ENCODE data around the gene KRT83. TPM values are rescaled to one million over a fixed set of nuclear protein-coding genes. Genes with fewer than 3 reads are reported as not detected.

Gene KRT83
- total RNA-seq, 1 donor from 2014 or later = not detected

DNA sequence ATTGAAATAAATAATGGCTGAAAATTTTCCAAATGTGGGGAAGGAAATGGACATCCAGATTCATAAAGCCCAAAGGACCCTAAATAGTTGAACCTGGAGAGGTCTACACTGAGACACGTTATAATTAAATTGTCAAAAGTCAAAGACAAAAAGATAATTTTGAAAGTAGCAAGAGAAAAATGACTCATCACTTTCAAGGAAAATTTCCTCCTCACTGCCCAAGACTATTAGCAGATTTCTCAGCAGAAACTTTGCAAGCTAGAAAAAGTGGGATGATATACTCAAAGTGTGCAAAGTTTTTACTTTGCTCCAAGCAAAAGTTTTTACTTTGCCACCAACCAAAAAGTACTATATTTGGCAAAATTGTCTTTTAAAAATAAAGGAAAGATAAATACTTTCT is 15.9 kb upstream of the KRT83 start:
- DNase-seq (ENCODE audit: low spot score) = no peak
- intact Hi-C loops (cut with DNase I) = no loop called here

DNA sequence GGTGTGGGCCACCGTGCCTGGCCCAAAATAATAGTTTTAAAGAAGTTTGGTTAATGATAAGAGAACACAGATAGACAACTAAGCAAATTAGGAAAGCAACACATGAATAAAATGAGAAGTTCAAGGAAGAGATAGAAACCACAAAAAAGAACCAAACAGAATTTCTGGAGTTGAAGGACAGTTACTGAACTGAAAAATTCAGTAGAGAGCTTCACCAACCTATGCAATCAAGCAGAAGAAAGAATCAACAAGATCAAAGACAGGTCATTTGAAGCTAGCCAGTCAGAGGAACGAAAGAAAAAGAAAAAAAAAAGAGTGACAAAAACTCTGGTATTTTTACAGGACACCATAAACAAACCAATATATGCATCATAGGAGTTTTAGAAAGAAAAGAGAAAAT is 15.4 kb upstream of the KRT83 start:
- intact Hi-C loops (cut with DNase I) = no loop called here
- DNase-seq (ENCODE audit: low spot score) = no peak

DNA sequence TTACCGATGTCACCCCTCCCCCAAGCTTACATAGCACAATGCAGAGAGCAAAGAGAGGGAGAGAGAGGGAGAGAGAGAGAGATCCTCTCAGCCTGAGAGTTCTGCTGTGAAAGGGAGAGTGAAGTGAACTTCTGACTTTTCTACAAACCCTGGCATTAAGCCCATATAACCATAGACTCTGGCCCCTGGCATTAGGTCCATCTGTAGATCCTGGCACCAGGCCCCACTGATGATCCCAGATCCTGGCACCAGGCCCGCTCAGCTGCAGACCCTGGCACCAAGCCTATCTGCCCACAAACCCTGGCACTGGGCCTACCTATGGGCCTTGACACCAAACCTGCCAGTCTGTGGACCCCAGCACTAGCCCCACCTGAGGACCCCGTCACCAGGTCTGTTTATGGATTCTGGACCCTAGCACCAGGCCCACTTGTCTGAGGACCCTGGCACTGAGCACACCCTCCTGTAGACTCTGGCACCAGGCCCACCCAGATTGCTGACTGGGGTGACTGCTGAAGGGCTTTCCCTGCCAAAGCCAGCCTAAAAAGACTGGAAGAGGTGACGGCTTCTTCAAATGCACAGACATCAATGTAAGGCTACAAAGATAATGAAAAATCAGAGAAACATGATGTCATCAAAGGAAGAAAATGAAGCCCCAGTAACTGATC is 14.5 kb upstream of the KRT83 start:
- intact Hi-C loops (cut with DNase I) = no loop called here
- peak; percentile 63 for DNase-seq (ENCODE audit: low spot score)

DNA sequence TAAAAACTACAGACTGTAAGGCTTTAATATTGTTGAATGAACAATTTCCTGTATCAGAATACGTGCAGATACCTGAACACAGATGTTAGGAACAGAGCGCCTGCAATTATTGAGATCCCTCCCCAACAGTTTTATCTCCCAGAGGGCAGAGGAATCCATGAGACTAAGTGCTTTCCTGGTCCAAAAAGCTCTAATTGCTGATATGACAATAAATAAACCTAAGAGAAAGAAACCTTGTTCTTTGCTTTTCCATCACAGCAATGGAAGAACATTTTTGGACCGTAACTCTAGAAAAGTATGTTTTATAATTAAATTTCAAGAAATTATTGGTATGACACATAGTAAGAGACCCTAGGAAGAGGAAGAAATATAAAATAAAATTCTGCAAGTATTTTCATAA is 13.0 kb upstream of the KRT83 start:
- intact Hi-C loops (cut with DNase I) = no loop called here
- no peak for DNase-seq (ENCODE audit: low spot score)

DNA sequence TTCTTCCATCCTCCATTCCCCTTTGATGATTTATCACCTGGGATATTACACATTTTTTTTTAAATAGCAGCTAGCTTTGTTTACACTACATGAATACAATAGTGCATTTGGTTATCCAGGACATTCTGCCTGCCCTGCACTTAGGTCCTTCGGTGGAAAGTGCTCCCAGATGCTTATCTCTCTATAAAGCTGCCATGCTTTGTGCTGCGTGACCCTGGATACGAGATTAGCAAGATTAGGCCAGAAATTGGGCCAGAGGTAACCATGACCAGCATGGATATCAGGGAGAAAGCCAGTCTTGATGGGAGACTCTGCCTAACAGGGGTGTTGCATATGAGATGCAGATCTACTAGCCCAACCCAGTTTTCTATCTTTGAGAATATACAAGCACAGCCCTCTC is 12.1 kb upstream of the KRT83 start:
- intact Hi-C loops (cut with DNase I) = no loop called here
- no peak for DNase-seq (ENCODE audit: low spot score)

DNA sequence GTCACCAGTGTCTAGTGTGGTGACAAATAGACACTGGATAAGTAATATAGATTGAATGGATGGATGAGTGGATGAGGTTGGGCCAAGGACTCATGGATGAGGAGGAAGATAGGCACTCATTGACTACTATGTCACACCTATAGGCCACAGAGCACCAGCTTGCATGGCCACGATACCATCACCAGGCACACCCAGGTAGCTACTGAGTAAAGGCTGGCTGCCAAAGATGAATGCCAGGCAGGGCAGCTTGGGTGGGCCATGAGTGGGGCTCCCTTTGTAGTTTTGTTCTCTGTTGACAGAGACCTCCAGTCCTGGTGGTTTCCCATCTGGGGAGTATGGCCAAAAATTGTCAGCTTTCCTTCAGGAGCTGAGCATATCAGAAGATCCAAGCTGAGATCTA is 11.2 kb upstream of the KRT83 start:
- intact Hi-C loops (cut with DNase I) = no loop called here
- no peak for DNase-seq (ENCODE audit: low spot score)

DNA sequence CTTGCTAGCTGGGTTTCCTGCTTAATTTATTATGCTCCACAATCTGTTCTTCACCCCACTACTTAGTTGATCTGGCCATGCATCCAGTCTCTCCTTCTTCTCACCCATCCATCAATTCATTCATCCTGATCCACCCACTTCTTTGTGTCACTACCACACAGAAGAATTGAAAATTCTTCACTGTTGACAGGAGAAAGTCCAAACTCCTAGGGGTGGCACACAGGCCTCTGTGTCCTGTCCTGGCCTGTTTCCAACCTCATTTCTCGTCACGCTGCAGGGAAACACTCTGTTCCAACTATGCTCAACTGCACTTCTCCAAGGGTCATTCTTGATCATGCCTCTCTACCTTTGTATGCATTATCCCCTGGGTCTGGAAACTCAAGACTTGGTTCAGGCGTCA is 10.6 kb upstream of the KRT83 start:
- intact Hi-C loops (cut with DNase I) = no loop called here
- no peak for DNase-seq (ENCODE audit: low spot score)

DNA sequence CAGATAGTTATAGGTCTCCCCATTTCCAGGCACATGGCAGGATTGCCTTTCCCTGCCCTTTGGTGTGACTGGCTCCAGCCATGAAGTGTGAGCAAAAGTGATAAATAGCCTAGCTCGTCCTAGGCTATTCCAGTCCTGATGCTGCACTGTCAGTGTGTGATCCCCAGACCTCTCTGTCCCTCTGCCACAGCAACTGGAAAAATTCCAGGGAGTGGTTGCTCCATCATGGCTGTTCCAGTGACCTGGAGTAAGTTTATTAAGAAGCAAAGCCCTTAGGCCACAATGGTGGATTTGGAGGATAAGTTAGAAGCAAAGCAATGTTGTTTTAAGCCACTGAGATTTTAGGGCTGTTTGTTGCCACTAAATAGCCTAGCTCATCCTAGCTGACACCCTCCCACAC is 9.8 kb upstream of the KRT83 start:
- intact Hi-C loops (cut with DNase I) = no loop called here
- no peak for DNase-seq (ENCODE audit: low spot score)

DNA sequence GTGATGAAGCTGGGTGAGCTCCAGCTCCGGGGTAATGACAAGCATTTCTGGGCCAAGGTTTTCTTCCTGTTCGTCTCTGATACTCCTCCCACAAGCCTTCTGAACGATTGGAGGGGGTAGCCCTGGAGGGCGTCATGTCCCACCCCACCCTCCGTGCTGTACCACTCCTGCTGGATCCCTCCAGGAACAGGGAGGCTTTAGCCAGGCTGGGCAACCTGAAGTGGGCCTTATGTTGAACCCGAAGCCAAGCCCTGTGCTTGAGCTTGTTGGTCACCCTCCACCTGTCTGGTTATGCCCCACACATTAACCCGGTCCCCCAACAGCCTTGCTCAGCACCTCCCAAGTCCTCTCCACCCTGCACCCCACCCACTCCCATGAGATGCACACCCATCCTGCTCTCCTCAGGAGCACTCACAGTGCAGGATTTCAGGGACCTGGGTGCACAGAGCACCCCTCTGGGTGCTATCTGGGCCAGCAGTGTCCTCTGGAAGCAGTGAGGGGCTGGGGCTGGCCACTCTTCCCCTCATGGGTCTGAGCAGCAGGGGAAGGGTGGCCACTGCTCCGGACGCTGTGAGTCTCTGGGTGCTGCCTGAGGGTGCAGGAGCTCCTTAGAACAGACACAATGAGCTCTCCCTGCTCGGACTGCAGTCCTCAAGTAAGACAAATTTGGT is 6.8 kb upstream of the KRT83 start:
- intact Hi-C loops (cut with DNase I) = loop anchor here (1.0 kb wide), 1 partner anchor 172 kb away; no protein-coding TSS in a partner anchor
- DNase-seq (ENCODE audit: low spot score) = no peak

DNA sequence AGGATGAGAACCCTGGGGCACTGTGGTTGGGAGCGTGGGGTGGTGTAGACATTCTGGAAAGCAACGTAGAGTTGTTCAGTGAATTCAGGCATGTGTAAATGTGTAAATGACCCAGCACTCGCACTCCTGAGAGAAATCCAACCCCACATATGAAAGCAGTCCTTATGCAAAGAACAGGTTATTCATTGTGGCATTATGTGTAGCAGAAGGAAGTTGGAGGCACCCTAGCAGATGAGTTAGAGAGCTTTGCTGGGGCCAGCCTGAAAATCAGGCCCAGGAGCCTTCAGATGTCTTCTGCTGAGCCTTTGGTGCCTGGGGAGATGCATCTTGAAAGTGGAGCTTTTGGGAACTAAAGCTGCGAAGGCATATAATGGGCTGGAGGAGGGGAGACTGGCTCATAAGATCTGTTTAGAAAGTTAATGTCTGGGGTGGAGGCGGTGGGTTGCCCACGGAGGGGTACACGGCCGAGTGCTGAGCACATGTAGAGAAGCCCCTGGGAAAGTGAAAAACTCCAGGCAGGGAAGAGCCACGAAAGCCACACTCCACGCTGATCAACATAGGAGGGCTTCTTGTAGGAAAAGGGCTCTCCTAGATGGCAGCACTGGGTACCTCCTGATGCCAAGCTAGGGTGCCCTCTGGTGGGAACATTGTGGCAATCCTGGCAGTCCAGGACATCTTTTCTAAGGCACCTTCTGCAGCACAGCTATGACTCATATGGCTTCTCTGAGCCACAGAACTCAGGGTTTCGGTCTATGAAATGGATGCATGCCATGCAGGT is 6.0 kb upstream of the KRT83 start:
- intact Hi-C loops (cut with DNase I) = loop anchor here (1.0 kb wide), 1 partner anchor 171 kb away; no protein-coding TSS in a partner anchor
- DNase-seq (ENCODE audit: low spot score) = peak; percentile 82

DNA sequence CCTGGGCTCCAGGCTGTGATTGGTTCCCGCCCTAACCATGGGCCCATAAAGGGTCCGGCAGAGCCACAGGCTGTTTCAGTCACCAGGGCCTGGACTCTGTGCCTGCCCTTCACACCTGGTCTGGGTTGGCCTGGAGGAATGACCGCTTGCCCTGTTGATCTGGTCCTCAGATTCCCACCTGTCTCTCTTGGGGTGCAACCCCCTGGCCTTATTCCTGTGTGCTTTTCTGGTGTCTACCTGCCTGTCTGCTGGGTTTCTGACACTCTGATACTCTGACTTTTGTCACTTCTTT is 2.9 kb upstream of the KRT83 start:
- intact Hi-C loops (cut with DNase I) = no loop called here
- DNase-seq (ENCODE audit: low spot score) = no peak

DNA sequence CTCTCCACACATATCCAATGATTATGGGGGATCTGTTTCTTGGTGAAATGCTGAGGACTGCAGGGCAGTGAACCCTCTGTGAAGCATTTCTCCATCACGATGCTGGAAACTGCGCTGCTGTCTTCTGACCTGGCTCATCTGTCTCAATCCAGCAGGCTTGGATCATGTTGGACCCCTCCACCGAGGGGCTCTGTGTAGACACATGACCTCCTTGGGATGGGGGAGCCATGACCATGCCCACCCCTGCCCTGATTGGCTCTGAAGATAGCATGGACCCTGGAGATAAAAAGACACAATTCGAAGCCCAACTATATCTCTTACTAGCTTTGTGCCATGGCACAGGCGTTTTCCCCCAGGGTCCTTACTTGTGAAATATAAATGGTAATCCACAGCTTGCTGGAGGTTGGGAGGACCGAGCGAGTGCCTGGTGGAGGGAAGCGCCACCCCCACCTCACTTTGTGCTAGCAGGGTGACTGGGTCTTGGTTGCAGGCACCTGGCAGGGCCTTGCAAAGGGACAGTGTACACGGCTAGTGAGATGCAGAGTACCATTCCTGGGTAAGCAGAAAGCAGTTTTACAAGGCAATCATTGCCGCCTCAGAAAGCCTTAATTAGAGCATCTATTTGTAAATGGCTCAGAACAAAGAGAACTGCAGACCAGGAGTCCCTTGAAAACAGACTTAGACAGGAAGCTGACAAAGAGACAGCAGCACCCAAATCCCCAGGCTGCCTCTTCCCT is 2.4 kb upstream of the KRT83 start:
- intact Hi-C loops (cut with DNase I) = no loop called here
- DNase-seq (ENCODE audit: low spot score) = peak; percentile 36

DNA sequence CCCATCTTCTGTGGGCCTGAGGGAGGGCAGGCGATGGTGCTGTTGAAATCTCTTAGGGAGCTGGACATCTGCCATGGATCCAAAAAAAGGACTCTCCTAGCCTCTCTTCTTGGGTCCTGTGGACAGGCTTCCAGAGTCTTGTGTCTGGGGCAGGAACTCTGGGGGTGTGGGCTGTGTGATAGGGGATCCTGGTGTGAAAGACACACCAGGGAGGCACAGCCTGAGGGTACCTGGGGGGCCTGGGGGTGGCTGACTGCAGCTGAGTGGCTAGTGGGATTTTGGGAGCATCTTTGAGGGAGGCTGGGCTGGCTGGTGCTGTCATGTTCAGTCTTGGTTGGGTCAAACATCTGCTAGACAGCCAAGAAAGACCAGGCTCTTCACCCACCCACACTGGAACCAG is 1.8 kb upstream of the KRT83 start:
- no peak for DNase-seq (ENCODE audit: low spot score)
- intact Hi-C loops (cut with DNase I) = no loop called here

DNA sequence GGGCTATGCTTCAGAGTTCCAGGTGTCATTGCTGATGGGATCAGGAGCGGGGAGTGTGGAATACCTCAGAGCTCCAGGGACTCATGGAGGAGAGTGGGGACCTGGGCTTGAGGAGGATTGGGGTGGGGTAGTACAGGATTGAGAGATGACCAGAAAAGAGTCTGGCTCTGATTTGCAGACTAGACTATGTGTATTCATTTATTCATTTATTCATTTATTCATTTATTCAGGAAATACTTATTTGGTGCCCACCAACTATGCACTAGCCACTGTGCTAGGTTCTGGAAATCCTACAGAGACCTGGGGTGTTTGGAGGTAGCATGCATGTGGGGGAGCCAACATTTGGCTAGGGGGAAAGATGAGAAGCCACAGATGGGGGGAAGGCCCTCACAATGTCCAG is 871 bp upstream of the KRT83 start:
- intact Hi-C loops (cut with DNase I) = no loop called here
- DNase-seq (ENCODE audit: low spot score) = peak; percentile 17

DNA sequence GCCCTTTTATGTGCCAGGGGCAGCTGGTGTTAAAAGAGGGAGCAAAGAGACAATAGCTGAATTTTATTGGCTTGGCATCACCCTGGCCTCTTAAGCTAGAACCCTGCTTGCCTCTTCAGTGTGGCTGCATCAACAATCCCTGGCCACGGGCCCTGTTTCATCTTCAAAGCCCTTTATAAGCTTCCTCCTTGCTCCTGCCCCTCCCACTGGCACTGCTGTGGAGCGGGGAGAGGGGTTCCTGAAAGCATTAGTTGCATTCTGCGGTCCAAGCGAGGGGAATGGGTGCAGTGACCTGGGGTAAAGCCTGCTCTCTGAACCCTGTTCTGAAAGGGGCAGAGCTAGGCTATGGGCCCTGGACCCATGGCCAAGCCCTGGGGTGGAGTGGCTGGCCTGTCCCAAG is 220 bp upstream of the KRT83 start:
- intact Hi-C loops (cut with DNase I) = no loop called here
- DNase-seq (ENCODE audit: low spot score) = peak; percentile 58

DNA sequence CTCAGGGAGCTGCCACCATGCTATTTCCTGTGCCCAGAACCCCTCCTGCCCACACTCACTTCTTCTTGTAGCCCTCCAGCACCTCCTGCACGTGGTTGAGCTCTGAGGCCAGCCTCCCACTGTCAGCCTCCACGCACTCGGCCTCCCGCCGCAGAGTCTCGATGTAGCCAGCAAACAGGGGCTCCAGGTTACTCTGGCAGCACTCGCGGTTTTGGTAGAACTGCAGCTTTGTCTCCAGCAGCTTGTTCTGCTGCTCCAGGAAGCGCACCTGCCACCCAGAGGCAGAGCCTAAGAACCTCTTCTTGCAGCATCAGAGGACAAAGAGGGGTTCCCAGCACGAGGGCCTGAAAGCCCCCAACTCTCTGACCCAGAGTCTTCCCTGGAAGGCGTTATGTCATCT is 2.1 kb downstream of the KRT83 start:
- intact Hi-C loops (cut with DNase I) = no loop called here
- DNase-seq (ENCODE audit: low spot score) = peak; percentile 74

DNA sequence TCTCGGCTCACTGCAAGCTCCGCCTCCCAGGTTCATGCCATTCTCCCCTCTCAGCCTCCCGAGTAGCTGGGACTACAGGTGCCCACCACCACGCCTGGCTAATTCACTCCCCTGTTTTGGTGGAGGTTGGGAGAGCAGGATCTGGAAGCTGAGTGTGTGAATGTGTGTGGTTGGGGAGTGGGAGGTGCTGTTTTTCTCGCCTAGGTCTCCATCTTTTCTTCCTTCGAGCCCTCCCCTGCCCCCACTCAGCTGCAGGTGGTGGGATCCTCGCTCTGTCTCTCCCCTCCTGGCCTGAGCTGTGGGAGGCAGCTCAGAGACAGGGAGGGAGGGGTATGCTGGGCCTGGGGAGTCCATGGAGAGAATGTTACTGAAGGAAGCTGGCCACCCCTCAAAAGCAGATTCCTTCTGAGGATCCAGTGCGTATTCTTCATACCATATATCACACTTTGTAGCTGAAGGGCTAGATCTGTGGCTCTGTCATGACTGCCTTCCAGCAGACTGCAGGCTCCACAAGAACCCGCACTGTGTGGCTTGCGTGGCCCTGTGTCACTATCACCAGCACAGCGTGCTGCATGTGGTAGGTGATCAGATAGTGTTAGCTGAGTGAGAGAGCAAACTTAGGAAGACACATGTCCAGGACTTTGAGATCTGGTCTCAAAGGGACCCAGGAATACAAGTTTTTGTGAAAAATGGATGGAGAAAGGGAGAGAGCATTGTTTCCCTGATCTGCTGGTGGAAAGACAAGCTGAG is 2.8 kb downstream of the KRT83 start:
- DNase-seq (ENCODE audit: low spot score) = peak; percentile 54
- intact Hi-C loops (cut with DNase I) = no loop called here

DNA sequence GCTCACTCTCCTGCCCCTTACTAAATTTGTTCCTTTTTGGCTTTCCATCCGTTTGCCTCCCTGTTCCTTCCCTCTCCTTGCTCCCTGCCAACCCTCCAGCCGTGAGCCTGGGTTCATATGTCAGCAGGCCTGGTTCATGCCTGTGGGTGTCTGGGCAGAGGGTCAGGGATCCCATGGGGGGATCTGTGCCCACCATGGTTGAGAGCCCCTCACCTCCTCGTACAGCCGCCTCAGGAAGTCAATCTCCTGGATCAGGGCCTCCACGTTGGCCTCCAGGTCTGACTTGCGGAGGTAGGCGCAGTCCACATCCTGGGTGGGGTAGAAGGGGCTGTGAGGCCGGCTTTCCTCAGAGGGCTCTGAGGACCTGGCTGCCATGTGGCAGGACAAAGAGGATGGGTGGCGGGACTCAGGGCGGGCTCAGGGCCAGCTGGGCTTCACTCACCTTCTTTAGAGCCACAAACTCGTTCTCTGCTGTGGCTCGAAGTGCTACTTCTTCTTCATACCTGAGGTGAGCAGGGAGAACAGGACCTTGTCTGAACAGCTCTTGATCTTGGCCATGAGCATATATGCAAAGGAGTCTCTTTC is 3.6 kb downstream of the KRT83 start:
- DNase-seq (ENCODE audit: low spot score) = peak; percentile 24
- intact Hi-C loops (cut with DNase I) = no loop called here

DNA sequence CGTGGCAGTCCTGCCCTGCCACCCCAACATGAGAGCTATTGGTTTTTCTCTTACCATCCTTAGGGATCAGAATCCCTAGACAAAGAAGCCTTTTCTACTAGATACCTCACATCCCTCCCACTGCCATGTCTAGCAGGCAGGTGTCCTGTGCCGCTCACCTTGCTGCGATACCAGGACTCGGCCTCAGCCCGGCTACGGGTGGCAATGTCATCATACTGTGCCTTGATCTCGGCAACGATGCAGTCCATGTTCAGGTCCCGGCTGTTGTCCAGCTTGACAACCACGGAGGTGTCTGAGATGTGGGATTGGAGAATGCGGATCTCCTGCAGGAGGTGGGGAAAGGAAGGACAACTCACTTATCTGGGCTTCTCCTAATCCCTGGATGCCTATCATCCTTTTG is 4.5 kb downstream of the KRT83 start:
- intact Hi-C loops (cut with DNase I) = no loop called here

More for the DNA sequence above, 4.5 kb downstream of the KRT83 start:
- DNase-seq (ENCODE audit: low spot score) = no peak
